EL (cell line): ENCODE data around the gene UMODL1.
"Not testable (repeated sequence)": the region's sequence is repeated elsewhere in the genome, so short reads cannot be mapped to it uniquely, and the experiment has no call there.

Experiments
- DNase-seq: peaks from one replicate; pipeline ENCODE4 v3.0.0-alpha.2; 2016

Gene UMODL1

GRCh38 chr21:42102991-42103390, 31.9 kb downstream of the UMODL1 start:
- no peak for DNase-seq

GRCh38 chr21:42103843-42104242, 32.7 kb downstream of the UMODL1 start:
- DNase-seq: no peak

GRCh38 chr21:42105476-42106315, 34.6 kb downstream of the UMODL1 start:
- DNase-seq: no peak

GRCh38 chr21:42106425-42106824, 35.3 kb downstream of the UMODL1 start:
- no peak for DNase-seq

GRCh38 chr21:42107177-42107880, 36.2 kb downstream of the UMODL1 start:
- no peak for DNase-seq

GRCh38 chr21:42107881-42108553, 36.9 kb downstream of the UMODL1 start:
- peak; percentile 63 for DNase-seq

GRCh38 chr21:42108554-42109340, 37.6 kb downstream of the UMODL1 start:
- no peak for DNase-seq

- DNase-seq: no peak
These were observed 38.4 kb downstream of the UMODL1 start for GRCh38 chr21:42109473-42109872.

- no peak for DNase-seq
These were observed 38.9 kb downstream of the UMODL1 start for GRCh38 chr21:42109873-42110525.

GRCh38 chr21:42110691-42111469, 39.8 kb downstream of the UMODL1 start:
- no peak for DNase-seq

GRCh38 chr21:42111470-42111743, 40.3 kb downstream of the UMODL1 start:
- DNase-seq: no peak

GRCh38 chr21:42111811-42112210, 40.7 kb downstream of the UMODL1 start:
- no peak for DNase-seq

GRCh38 chr21:42112238-42112637, 41.1 kb downstream of the UMODL1 start:
- DNase-seq: no peak

- DNase-seq: no peak
These were observed 41.7 kb downstream of the UMODL1 start for GRCh38 chr21:42112857-42113256.

- DNase-seq: peak; percentile 57
These were observed 42.9 kb downstream of the UMODL1 start for GRCh38 chr21:42113926-42114409.

GRCh38 chr21:42114646-42115045, 43.5 kb downstream of the UMODL1 start:
- DNase-seq: no peak

- DNase-seq: no peak
These were observed 44.1 kb downstream of the UMODL1 start for GRCh38 chr21:42115136-42115683.

- not testable (repeated sequence) for DNase-seq
These were observed 45.4 kb downstream of the UMODL1 start for GRCh38 chr21:42116551-42116950.

GRCh38 chr21:42117229-42117966, 46.3 kb downstream of the UMODL1 start:
- peak; percentile 70 for DNase-seq

- no peak for DNase-seq
These were observed 47.1 kb downstream of the UMODL1 start for GRCh38 chr21:42117967-42118780.
